Adipose tissue (tissue), 3 donors: Measurements from ENCODE around the gene C1orf35. TPM values are rescaled to one million over a fixed set of nuclear protein-coding genes. Genes with fewer than 3 reads are reported as not detected.
A peak's percentile ranks its signal among the peaks of the same experiment; 100 is the strongest.

ENCODE experiments used
- H3K27ac ChIP-seq: one replicate; pipeline ENCODE4 v1.5.1; 2013; ENCODE audit warnings: low read depth, low read length
- WGBS, 3 donors: extraction: QIAGEN DNeasy Blood & Tissue Kit; methylation state at CpG; one replicate each; pipeline ENCODE4 v1.1.7; 2013; 5-methylcytosine and 5-hydroxymethylcytosine counted together
- polyA plus RNA-seq, 3 donors: library from polyadenylated mRNA; stranded (reverse); fragments of 200-250 nt; gene quantifications; one replicate each; pipeline ENCODE4 v1.2.3, GENCODE V29; 2013
- donor health status: healthy with polysubstance abuse.
- donor health status: Bipolar disorder and iron deficiency.
- donor health status: healthy.

Gene C1orf35
- polyA plus RNA-seq, 3 donors = 10.0 to 12.7 (median 12.6) TPM

- 11 to 49% (median 42%) methylated on average over 6 of the region's 6 CpGs for whole genome bisulfite sequencing, 3 donors
- no peak overlapping the region for H3K27ac ChIP-seq
Measured at GRCh38 chr1:228085287-228085951, 17.7 kb downstream of the C1orf35 start.

GRCh38 chr1:228084797-228085196 lies 18.3 kb downstream of the C1orf35 start:
- 28 to 57% (median 41%) methylated on average over 5 of the region's 5 CpGs for WGBS, 3 donors
- H3K27ac ChIP-seq = no peak overlapping the region

GRCh38 chr1:228084325-228084724 lies 18.8 kb downstream of the C1orf35 start:
- H3K27ac ChIP-seq = no peak overlapping the region
- WGBS, 3 donors = 6 to 12% (median 8%) methylated on average over 3 of the region's 3 CpGs

- WGBS, 3 donors = 1 to 3% (median 2%) methylated on average over 17 of the region's 17 CpGs
- H3K27ac ChIP-seq = no peak overlapping the region
Measured at GRCh38 chr1:228083871-228084278, 19.2 kb downstream of the C1orf35 start.

- H3K27ac ChIP-seq = peak overlapping the region; percentile 99
- WGBS, 3 donors = 0% methylated on average over 70 to 79 of the region's 79 CpGs
Measured at GRCh38 chr1:228082918-228083870, 19.9 kb downstream of the C1orf35 start.

GRCh38 chr1:228082214-228082917 lies 20.8 kb downstream of the C1orf35 start, which contains the start of gene ARF1:
TSS of gene ARF1 (plus strand) at chr1:228082708. CDS start at chr1:228097115, 14,407 bp downstream.
- peak within 1 kb of the TSS; percentile 99 for H3K27ac ChIP-seq
- 0 to 1% (median 0%) methylated on average over 74 to 87 of the region's 87 CpGs for WGBS, 3 donors

GRCh38 chr1:228081578-228082213 lies 21.4 kb downstream of the C1orf35 start:
- WGBS, 3 donors = 10 to 13% (median 12%) methylated on average over 22 to 31 of the region's 31 CpGs
- H3K27ac ChIP-seq = no peak overlapping the region

- no peak overlapping the region for H3K27ac ChIP-seq
- WGBS, 3 donors = 68 to 80% (median 79%) methylated on average over 7 of the region's 7 CpGs
Measured at GRCh38 chr1:228081144-228081543, 22.0 kb downstream of the C1orf35 start.

GRCh38 chr1:228079601-228080263 lies 23.4 kb downstream of the C1orf35 start:
- WGBS, 3 donors = 89 to 94% (median 90%) methylated on average over 7 of the region's 7 CpGs

GRCh38 chr1:228079013-228079412 lies 24.1 kb downstream of the C1orf35 start:
- 86 to 94% (median 87%) methylated on average over 7 of the region's 7 CpGs for whole genome bisulfite sequencing, 3 donors
- H3K27ac ChIP-seq = no peak overlapping the region

More at GRCh38 chr1:228079601-228080263, 23.4 kb downstream of the C1orf35 start:
- H3K27ac ChIP-seq = no peak overlapping the region

GRCh38 chr1:228077565-228078330 lies 25.4 kb downstream of the C1orf35 start:
- no peak overlapping the region for H3K27ac ChIP-seq
- 60 to 70% (median 62%) methylated on average over 10 of the region's 10 CpGs for WGBS, 3 donors

GRCh38 chr1:228076796-228077430 lies 26.2 kb downstream of the C1orf35 start:
- 74 to 82% (median 77%) methylated on average over 8 to 9 of the region's 9 CpGs for WGBS, 3 donors
- H3K27ac ChIP-seq = no peak overlapping the region

GRCh38 chr1:228075801-228076271 lies 27.3 kb downstream of the C1orf35 start:
- 78 to 86% (median 79%) methylated on average over 9 of the region's 9 CpGs for WGBS, 3 donors
- no peak overlapping the region for H3K27ac ChIP-seq

GRCh38 chr1:228074954-228075730 lies 28.0 kb downstream of the C1orf35 start:
- H3K27ac ChIP-seq = no peak overlapping the region
- WGBS, 3 donors = 41 to 49% (median 42%) methylated on average over 18 of the region's 18 CpGs

- WGBS, 3 donors = 44 to 56% (median 49%) methylated on average over 12 to 16 of the region's 16 CpGs
- no peak overlapping the region for H3K27ac ChIP-seq
Measured at GRCh38 chr1:228073857-228074545, 29.1 kb downstream of the C1orf35 start.
